Stimulated activated CD4-positive, alpha-beta T cell treated with anti-CD3 and anti-CD28 coated beads, Interleukin-2, amount 100 ng/mL, for 48 hours (primary cell): Measurements from ENCODE around the gene ASB15.

Experiments
- DNase-seq, 2 donors: peaks; one replicate each; pipeline ENCODE4 v3.0.0-alpha.2; 2020

ASB15 gene

GRCh38 chr7:123639631-123640030 is 38.0 kb downstream of the ASB15 start:
- no peak for DNase-seq

- DNase-seq: no peak
Measured at GRCh38 chr7:123640583-123640982, 39.0 kb downstream of the ASB15 start.

GRCh38 chr7:123641901-123642300 is 40.3 kb downstream of the ASB15 start:
- no peak for DNase-seq

- no peak for DNase-seq
Measured at GRCh38 chr7:123643495-123644441, 42.1 kb downstream of the ASB15 start.

GRCh38 chr7:123645516-123645915 is 43.9 kb downstream of the ASB15 start:
- no peak for DNase-seq

- DNase-seq: no peak
Measured at GRCh38 chr7:123647106-123647730, 45.6 kb downstream of the ASB15 start.

- DNase-seq: no peak
Measured at GRCh38 chr7:123649964-123650363, 48.3 kb downstream of the ASB15 start.

GRCh38 chr7:123650595-123650994 is 49.0 kb downstream of the ASB15 start:
- no peak for DNase-seq

- DNase-seq: no peak
Measured at GRCh38 chr7:123652406-123652805, 50.8 kb downstream of the ASB15 start.

GRCh38 chr7:123653162-123653561 is 51.5 kb downstream of the ASB15 start:
- DNase-seq: no peak

GRCh38 chr7:123655614-123656013 is 54.0 kb downstream of the ASB15 start, which contains the start of gene LMOD2:
Gene LMOD2 (plus strand): TSS chr7:123655866. CDS start chr7:123655964, 98 bp downstream.
- DNase-seq: no peak

- DNase-seq: no peak
Measured at GRCh38 chr7:123656544-123657303, 55.1 kb downstream of the ASB15 start.

- DNase-seq: no peak
Measured at GRCh38 chr7:123657304-123657685, 55.7 kb downstream of the ASB15 start.

GRCh38 chr7:123658023-123658422 is 56.4 kb downstream of the ASB15 start:
- DNase-seq: no peak

- no peak for DNase-seq
Measured at GRCh38 chr7:123660514-123661354, 59.1 kb downstream of the ASB15 start.

- DNase-seq: no peak
Measured at GRCh38 chr7:123661765-123662164, 60.1 kb downstream of the ASB15 start.

- no peak for DNase-seq
Measured at GRCh38 chr7:123662293-123662692, 60.7 kb downstream of the ASB15 start.

- DNase-seq: no peak
Measured at GRCh38 chr7:123662755-123663154, 61.1 kb downstream of the ASB15 start.

- DNase-seq: no peak
Measured at GRCh38 chr7:123663200-123663599, 61.6 kb downstream of the ASB15 start.

- DNase-seq: no peak
Measured at GRCh38 chr7:123665157-123665556, 63.5 kb downstream of the ASB15 start.

- no peak for DNase-seq
Measured at GRCh38 chr7:123665896-123666295, 64.3 kb downstream of the ASB15 start.

- DNase-seq: no peak
Measured at GRCh38 chr7:123666492-123666891, 64.9 kb downstream of the ASB15 start.
